HEK293 (cell line): ENCODE measurements around the gene DNAJB2.

Experiments used
- IKZF3 ChIP-seq: fragments of 450-650 bp; IDR thresholded peaks from 2 replicates; pipeline ENCODE4 v1.5.0; 2018; ENCODE audit warnings: missing biosample characterization, mild to moderate bottlenecking, missing genetic modification characterization, moderate library complexity
- KLF8 ChIP-seq: fragments of 450-650 bp; formaldehyde crosslinking; IDR thresholded peaks from 2 replicates; pipeline ENCODE4 v1.5.1; 2016; ENCODE audit warnings: missing biosample characterization, missing genetic modification characterization
- REPIN1 ChIP-seq: fragments of 450-650 bp; formaldehyde crosslinking; IDR thresholded peaks from 2 replicates; pipeline ENCODE4 v1.5.1; 2017; ENCODE audit warnings: missing biosample characterization, missing genetic modification characterization, low read depth
- YY1 ChIP-seq: fragments of 450-650 bp; formaldehyde crosslinking; IDR thresholded peaks from 2 replicates; pipeline ENCODE4 v1.5.1; 2018; ENCODE audit warnings: missing biosample characterization, missing genetic modification characterization
- ZBTB17 ChIP-seq: fragments of 450-650 bp; formaldehyde crosslinking; IDR thresholded peaks from 2 replicates; pipeline ENCODE4 v1.5.1; 2016; ENCODE audit warnings: missing biosample characterization, missing genetic modification characterization
- ZBTB8A ChIP-seq: fragments of 450-650 bp; formaldehyde crosslinking; IDR thresholded peaks from 2 replicates; pipeline ENCODE4 v1.5.1; 2016; ENCODE audit warnings: missing biosample characterization, missing genetic modification characterization
- ZNF221 ChIP-seq: fragments of 450-650 bp; formaldehyde crosslinking; IDR thresholded peaks from 2 replicates; pipeline ENCODE4 v1.5.1; 2017; ENCODE audit warnings: missing biosample characterization, missing genetic modification characterization, borderline replicate concordance
- ZNF266 ChIP-seq: fragments of 450-650 bp; formaldehyde crosslinking; IDR thresholded peaks from 2 replicates; pipeline ENCODE4 v1.5.1; 2016; ENCODE audit warnings: missing biosample characterization, missing genetic modification characterization, low read depth
- ZNF394 ChIP-seq: fragments of 450-650 bp; formaldehyde crosslinking; IDR thresholded peaks from 2 replicates; pipeline ENCODE4 v1.5.1; 2016; ENCODE audit warnings: missing biosample characterization, missing genetic modification characterization, mild to moderate bottlenecking, moderate library complexity, borderline replicate concordance
- ZNF530 ChIP-seq: fragments of 450-650 bp; formaldehyde crosslinking; IDR thresholded peaks from 2 replicates; pipeline ENCODE4 v1.5.1; 2016; ENCODE audit warnings: low read depth, missing biosample characterization, missing genetic modification characterization
- ZNF600 ChIP-seq: fragments of 450-650 bp; formaldehyde crosslinking; IDR thresholded peaks from 2 replicates; pipeline ENCODE4 v1.5.1; 2016; ENCODE audit warnings: missing biosample characterization, missing genetic modification characterization
- ZNF610 ChIP-seq: fragments of 450-650 bp; formaldehyde crosslinking; IDR thresholded peaks from 2 replicates; pipeline ENCODE4 v1.5.1; 2016; ENCODE audit warnings: missing biosample characterization, missing genetic modification characterization, borderline replicate concordance
- ZNF629 ChIP-seq: fragments of 450-650 bp; formaldehyde crosslinking; IDR thresholded peaks from 2 replicates; pipeline ENCODE4 v1.5.1; 2017; ENCODE audit warnings: missing biosample characterization, missing genetic modification characterization
- ZNF654 ChIP-seq: fragments of 450-650 bp; formaldehyde crosslinking; IDR thresholded peaks from 2 replicates; pipeline ENCODE4 v1.5.1; 2016; ENCODE audit warnings: low read depth, missing biosample characterization, missing genetic modification characterization
- ZNF658 ChIP-seq: fragments of 450-650 bp; formaldehyde crosslinking; IDR thresholded peaks from 2 replicates; pipeline ENCODE4; 2016; ENCODE audit warnings: missing biosample characterization, missing genetic modification characterization
- ZNF701 ChIP-seq: fragments of 450-650 bp; formaldehyde crosslinking; IDR thresholded peaks from 2 replicates; pipeline ENCODE4 v1.5.1; 2016; ENCODE audit warnings: missing biosample characterization, missing genetic modification characterization
- TF ChIP-seq, protein P1 (sequence below): fragments of 450-650 bp; formaldehyde crosslinking; IDR thresholded peaks from 2 replicates; pipeline ENCODE4 v1.5.1; 2016; ENCODE audit warnings: missing biosample characterization, missing genetic modification characterization
- TF ChIP-seq, protein P2 (sequence below): fragments of 450-650 bp; formaldehyde crosslinking; conservative IDR thresholded peaks from 2 replicates; pipeline ENCODE4 v1.5.1; 2016; ENCODE audit warnings: low read depth, missing biosample characterization, missing genetic modification characterization
- TF ChIP-seq, protein P3 (sequence below): fragments of 450-650 bp; formaldehyde crosslinking; IDR thresholded peaks from 2 replicates; pipeline ENCODE4 v1.5.1; 2017; ENCODE audit warnings: missing biosample characterization, missing genetic modification characterization
- TF ChIP-seq, protein P4 (sequence below): fragments of 450-650 bp; formaldehyde crosslinking; IDR thresholded peaks from 2 replicates; pipeline ENCODE4 v1.5.1; 2017; ENCODE audit warnings: missing biosample characterization, missing genetic modification characterization
- TF ChIP-seq, protein P5 (sequence below): fragments of 450-650 bp; formaldehyde crosslinking; IDR thresholded peaks from 2 replicates; pipeline ENCODE4 v1.5.1; 2016; ENCODE audit warnings: missing biosample characterization, missing genetic modification characterization
- TF ChIP-seq, protein P6 (sequence below): fragments of 450-650 bp; formaldehyde crosslinking; IDR thresholded peaks from 2 replicates; pipeline ENCODE4 v1.5.1; 2016; ENCODE audit warnings: missing biosample characterization, missing genetic modification characterization

Gene DNAJB2

DNA sequence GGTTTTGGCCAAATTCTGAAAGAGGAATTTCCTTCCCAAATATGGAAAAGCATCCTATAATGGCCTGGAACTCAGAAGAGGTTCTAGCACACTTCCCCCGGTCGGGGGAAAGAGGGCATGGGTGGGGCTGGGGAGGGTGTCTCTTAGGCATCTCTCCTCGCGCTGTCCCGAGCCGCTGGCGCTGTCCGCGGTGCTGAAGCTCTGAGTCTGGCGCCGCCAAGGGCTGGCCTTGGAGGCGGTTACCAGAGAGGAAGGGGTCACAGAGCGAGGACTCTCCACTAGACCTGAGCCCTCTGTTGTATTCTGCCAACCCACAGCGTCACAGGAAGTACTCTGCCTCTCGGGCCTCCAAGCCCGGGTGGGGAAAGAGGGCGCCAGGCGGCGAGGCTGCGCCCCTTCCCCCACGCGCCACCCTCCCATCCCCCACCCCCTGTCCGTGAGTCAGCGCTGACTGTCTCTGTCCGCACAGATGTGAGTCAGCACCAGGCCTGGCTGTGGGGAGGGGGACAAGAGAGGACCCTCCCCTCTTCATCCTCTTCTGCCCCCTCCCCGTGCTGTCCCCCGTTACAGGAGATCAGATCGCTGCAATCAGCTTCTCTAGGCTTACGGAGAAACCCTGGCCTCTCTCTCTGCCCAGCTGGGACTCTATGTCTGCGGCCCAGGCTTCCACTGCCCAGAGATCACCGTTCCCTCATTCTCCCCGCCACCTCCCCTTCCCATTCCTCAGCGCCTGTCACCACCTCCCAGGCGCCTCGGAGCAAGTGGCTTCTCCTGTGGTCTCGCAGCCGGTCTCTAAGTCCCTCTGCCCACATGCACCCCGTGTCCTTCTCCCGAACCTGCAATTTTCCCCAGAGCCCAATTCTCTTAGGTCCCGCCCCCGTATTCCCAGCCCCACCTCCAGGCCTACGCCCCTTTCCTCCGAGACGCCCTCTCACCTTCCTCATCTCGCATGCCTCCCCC, 29.3 kb downstream of the DNAJB2 start (continued):
- TF ChIP-seq, protein P1, sequence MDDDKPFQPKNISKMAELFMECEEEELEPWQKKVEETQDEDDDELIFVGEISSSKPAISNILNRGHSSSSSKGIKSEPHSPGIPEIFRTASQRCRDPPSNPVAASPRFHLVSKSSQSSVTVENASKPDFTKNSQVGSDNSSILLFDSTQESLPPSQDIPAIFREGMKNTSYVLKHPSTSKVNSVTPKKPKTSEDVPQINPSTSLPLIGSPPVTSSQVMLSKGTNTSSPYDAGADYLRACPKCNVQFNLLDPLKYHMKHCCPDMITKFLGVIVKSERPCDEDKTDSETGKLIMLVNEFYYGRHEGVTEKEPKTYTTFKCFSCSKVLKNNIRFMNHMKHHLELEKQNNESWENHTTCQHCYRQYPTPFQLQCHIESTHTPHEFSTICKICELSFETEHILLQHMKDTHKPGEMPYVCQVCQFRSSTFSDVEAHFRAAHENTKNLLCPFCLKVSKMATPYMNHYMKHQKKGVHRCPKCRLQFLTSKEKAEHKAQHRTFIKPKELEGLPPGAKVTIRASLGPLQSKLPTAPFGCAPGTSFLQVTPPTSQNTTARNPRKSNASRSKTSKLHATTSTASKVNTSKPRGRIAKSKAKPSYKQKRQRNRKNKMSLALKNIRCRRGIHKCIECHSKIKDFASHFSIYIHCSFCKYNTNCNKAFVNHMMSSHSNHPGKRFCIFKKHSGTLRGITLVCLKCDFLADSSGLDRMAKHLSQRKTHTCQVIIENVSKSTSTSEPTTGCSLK (tag by site-specific recombination) = no peak
- TF ChIP-seq ZNF530 (no peak), ZNF701 (no peak), KLF8 (tag by site-specific recombination) (peak; percentile 67; the same call in 1 of the 2 replicates), ZBTB17 (tag by site-specific recombination) (peak; percentile 60), YY1 (tag by site-specific recombination) (no peak), ZNF221 (tag by site-specific recombination) (no peak), IKZF3 (no peak), ZNF654 (tag by site-specific recombination) (no peak), ZNF629 (tag by site-specific recombination) (peak; percentile 69; the same call in 1 of the 2 replicates), ZNF600 (tag by site-specific recombination) (no peak), ZNF394 (tag by site-specific recombination) (peak; percentile 49; the same call in 1 of the 2 replicates), ZNF610 (tag by site-specific recombination) (no peak), ZBTB8A (tag by site-specific recombination) (no peak), ZNF658 (no peak), REPIN1 (tag by site-specific recombination) (no peak), ZNF266 (tag by site-specific recombination) (no peak)
- TF ChIP-seq, protein P2, sequence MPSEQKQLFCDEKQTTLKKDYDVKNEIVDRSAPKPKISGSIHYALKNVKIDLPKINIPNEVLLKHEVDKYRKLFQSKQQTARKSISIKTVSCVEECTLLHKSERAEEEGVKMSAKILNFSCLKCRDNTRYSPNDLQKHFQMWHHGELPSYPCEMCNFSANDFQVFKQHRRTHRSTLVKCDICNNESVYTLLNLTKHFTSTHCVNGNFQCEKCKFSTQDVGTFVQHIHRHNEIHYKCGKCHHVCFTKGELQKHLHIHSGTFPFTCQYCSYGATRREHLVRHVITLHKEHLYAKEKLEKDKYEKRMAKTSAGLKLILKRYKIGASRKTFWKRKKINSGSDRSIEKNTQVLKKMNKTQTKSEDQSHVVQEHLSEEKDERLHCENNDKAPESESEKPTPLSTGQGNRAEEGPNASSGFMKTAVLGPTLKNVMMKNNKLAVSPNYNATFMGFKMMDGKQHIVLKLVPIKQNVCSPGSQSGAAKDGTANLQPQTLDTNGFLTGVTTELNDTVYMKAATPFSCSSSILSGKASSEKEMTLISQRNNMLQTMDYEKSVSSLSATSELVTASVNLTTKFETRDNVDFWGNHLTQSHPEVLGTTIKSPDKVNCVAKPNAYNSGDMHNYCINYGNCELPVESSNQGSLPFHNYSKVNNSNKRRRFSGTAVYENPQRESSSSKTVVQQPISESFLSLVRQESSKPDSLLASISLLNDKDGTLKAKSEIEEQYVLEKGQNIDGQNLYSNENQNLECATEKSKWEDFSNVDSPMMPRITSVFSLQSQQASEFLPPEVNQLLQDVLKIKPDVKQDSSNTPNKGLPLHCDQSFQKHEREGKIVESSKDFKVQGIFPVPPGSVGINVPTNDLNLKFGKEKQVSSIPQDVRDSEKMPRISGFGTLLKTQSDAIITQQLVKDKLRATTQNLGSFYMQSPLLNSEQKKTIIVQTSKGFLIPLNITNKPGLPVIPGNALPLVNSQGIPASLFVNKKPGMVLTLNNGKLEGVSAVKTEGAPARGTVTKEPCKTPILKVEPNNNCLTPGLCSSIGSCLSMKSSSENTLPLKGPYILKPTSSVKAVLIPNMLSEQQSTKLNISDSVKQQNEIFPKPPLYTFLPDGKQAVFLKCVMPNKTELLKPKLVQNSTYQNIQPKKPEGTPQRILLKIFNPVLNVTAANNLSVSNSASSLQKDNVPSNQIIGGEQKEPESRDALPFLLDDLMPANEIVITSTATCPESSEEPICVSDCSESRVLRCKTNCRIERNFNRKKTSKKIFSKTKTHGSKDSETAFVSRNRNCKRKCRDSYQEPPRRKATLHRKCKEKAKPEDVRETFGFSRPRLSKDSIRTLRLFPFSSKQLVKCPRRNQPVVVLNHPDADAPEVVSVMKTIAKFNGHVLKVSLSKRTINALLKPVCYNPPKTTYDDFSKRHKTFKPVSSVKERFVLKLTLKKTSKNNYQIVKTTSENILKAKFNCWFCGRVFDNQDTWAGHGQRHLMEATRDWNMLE (tag by site-specific recombination) = no peak
- TF ChIP-seq, protein P3, sequence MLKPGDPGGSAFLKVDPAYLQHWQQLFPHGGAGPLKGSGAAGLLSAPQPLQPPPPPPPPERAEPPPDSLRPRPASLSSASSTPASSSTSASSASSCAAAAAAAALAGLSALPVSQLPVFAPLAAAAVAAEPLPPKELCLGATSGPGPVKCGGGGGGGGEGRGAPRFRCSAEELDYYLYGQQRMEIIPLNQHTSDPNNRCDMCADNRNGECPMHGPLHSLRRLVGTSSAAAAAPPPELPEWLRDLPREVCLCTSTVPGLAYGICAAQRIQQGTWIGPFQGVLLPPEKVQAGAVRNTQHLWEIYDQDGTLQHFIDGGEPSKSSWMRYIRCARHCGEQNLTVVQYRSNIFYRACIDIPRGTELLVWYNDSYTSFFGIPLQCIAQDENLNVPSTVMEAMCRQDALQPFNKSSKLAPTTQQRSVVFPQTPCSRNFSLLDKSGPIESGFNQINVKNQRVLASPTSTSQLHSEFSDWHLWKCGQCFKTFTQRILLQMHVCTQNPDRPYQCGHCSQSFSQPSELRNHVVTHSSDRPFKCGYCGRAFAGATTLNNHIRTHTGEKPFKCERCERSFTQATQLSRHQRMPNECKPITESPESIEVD (tag by site-specific recombination) = no peak
- TF ChIP-seq, protein P4, sequence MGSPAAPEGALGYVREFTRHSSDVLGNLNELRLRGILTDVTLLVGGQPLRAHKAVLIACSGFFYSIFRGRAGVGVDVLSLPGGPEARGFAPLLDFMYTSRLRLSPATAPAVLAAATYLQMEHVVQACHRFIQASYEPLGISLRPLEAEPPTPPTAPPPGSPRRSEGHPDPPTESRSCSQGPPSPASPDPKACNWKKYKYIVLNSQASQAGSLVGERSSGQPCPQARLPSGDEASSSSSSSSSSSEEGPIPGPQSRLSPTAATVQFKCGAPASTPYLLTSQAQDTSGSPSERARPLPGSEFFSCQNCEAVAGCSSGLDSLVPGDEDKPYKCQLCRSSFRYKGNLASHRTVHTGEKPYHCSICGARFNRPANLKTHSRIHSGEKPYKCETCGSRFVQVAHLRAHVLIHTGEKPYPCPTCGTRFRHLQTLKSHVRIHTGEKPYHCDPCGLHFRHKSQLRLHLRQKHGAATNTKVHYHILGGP (tag by site-specific recombination) = no peak
- TF ChIP-seq, protein P5, sequence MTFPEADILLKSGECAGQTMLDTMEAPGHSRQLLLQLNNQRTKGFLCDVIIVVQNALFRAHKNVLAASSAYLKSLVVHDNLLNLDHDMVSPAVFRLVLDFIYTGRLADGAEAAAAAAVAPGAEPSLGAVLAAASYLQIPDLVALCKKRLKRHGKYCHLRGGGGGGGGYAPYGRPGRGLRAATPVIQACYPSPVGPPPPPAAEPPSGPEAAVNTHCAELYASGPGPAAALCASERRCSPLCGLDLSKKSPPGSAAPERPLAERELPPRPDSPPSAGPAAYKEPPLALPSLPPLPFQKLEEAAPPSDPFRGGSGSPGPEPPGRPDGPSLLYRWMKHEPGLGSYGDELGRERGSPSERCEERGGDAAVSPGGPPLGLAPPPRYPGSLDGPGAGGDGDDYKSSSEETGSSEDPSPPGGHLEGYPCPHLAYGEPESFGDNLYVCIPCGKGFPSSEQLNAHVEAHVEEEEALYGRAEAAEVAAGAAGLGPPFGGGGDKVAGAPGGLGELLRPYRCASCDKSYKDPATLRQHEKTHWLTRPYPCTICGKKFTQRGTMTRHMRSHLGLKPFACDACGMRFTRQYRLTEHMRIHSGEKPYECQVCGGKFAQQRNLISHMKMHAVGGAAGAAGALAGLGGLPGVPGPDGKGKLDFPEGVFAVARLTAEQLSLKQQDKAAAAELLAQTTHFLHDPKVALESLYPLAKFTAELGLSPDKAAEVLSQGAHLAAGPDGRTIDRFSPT (tag by site-specific recombination) = 0 out of 2 replicates have a peak, but pooled peaks have one; percentile 25
- TF ChIP-seq, protein P6, sequence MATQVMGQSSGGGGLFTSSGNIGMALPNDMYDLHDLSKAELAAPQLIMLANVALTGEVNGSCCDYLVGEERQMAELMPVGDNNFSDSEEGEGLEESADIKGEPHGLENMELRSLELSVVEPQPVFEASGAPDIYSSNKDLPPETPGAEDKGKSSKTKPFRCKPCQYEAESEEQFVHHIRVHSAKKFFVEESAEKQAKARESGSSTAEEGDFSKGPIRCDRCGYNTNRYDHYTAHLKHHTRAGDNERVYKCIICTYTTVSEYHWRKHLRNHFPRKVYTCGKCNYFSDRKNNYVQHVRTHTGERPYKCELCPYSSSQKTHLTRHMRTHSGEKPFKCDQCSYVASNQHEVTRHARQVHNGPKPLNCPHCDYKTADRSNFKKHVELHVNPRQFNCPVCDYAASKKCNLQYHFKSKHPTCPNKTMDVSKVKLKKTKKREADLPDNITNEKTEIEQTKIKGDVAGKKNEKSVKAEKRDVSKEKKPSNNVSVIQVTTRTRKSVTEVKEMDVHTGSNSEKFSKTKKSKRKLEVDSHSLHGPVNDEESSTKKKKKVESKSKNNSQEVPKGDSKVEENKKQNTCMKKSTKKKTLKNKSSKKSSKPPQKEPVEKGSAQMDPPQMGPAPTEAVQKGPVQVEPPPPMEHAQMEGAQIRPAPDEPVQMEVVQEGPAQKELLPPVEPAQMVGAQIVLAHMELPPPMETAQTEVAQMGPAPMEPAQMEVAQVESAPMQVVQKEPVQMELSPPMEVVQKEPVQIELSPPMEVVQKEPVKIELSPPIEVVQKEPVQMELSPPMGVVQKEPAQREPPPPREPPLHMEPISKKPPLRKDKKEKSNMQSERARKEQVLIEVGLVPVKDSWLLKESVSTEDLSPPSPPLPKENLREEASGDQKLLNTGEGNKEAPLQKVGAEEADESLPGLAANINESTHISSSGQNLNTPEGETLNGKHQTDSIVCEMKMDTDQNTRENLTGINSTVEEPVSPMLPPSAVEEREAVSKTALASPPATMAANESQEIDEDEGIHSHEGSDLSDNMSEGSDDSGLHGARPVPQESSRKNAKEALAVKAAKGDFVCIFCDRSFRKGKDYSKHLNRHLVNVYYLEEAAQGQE = peak; percentile 99
